H9 (cell line): ENCODE measurements around the gene ZNF292. TPM values are rescaled to one million over a fixed set of nuclear protein-coding genes. Genes with fewer than 3 reads are reported as not detected.

Experiments
- DNase-seq: peaks from one replicate; pipeline ENCODE4 v3.0.0-alpha.2; 2017
- H2AFZ ChIP-seq: one replicate; pipeline ENCODE4 v1.6.1; 2013; ENCODE audit warnings: mild to moderate bottlenecking, low read length, control low read depth, moderate library complexity
- H2AK5ac ChIP-seq: 2 replicates; pipeline ENCODE4 v1.6.1; 2013; ENCODE audit warnings: low read length, control low read depth, mixed read lengths; ENCODE audit not compliant: insufficient read length
- H2BK120ac ChIP-seq: one replicate; pipeline ENCODE4 v1.6.1; 2013; ENCODE audit warnings: low read depth, mild to moderate bottlenecking, low read length, control low read depth, inconsistent platforms; ENCODE audit not compliant: poor library complexity, severe bottlenecking
- H2BK12ac ChIP-seq: 2 replicates; pipeline ENCODE4 v1.6.1; 2013; ENCODE audit warnings: low read length, control low read depth, mixed read lengths, low read depth; ENCODE audit not compliant: insufficient read length
- H2BK15ac ChIP-seq: 2 replicates; pipeline ENCODE4 v1.6.1; 2013; ENCODE audit warnings: low read depth, low read length, control low read depth
- H2BK20ac ChIP-seq: one replicate; pipeline ENCODE4 v1.6.1; 2013; ENCODE audit warnings: low read depth, mild to moderate bottlenecking, low read length, control low read depth, inconsistent platforms; ENCODE audit not compliant: poor library complexity, severe bottlenecking
- H2BK5ac ChIP-seq: 2 replicates; pipeline ENCODE4 v1.6.1; 2013; ENCODE audit warnings: low read length, control low read depth, mixed read lengths; ENCODE audit not compliant: insufficient read length
- H3K14ac ChIP-seq: 2 replicates; pipeline ENCODE4 v1.6.1; 2013; ENCODE audit warnings: low read length, control low read depth; ENCODE audit not compliant: insufficient read depth
- H3K18ac ChIP-seq: 2 replicates; pipeline ENCODE4 v1.6.1; 2013; ENCODE audit warnings: low read depth, mild to moderate bottlenecking, mixed read lengths, low read length, control low read depth; ENCODE audit not compliant: insufficient read length
- H3K23ac ChIP-seq: 2 replicates; pipeline ENCODE4 v1.6.1; 2013; ENCODE audit warnings: low read length, control low read depth, mixed read lengths, low read depth; ENCODE audit not compliant: insufficient read length
- H3K23me2 ChIP-seq: 2 replicates; pipeline ENCODE4 v1.6.1; 2013; ENCODE audit warnings: low read depth, mild to moderate bottlenecking, mixed read lengths, low read length, control low read depth; ENCODE audit not compliant: insufficient read length, poor library complexity, severe bottlenecking
- H3K27ac ChIP-seq: 2 replicates; pipeline ENCODE4 v1.5.1; 2013; ENCODE audit warnings: low read length, control low read depth, mixed read lengths, low read depth; ENCODE audit not compliant: insufficient read length
- H3K27me3 ChIP-seq: 2 replicates; pipeline ENCODE4 v1.6.1; 2013; ENCODE audit warnings: low read length, control low read depth, inconsistent platforms; ENCODE audit not compliant: insufficient read depth
- H3K4ac ChIP-seq: 2 replicates; pipeline ENCODE4 v1.6.1; 2013; ENCODE audit warnings: low read depth, mild to moderate bottlenecking, control low read depth, inconsistent platforms, low read length, moderate library complexity
- H3K4me1 ChIP-seq: 2 replicates; pipeline ENCODE4 v1.6.1; 2013; ENCODE audit warnings: low read length, control low read depth, inconsistent platforms; ENCODE audit not compliant: insufficient read depth
- H3K4me2 ChIP-seq: 2 replicates; pipeline ENCODE4 v1.6.1; 2013; ENCODE audit warnings: low read length, control low read depth, mixed read lengths; ENCODE audit not compliant: insufficient read length, insufficient read depth
- H3K56ac ChIP-seq: 2 replicates; pipeline ENCODE4 v1.6.1; 2013; ENCODE audit warnings: low read depth, mild to moderate bottlenecking, mixed read lengths, low read length, control low read depth; ENCODE audit not compliant: insufficient read length
- H3K79me1 ChIP-seq: 2 replicates; pipeline ENCODE4 v1.6.1; 2013; ENCODE audit warnings: low read depth, mild to moderate bottlenecking, moderate library complexity, low read length, control low read depth, inconsistent platforms; ENCODE audit not compliant: insufficient read depth, poor library complexity, severe bottlenecking
- H3K79me2 ChIP-seq: 2 replicates; pipeline ENCODE4 v1.6.1; 2013; ENCODE audit warnings: low read length, control low read depth, inconsistent platforms; ENCODE audit not compliant: insufficient read depth
- H3K9ac ChIP-seq: 2 replicates; pipeline ENCODE4 v1.6.1; 2013; ENCODE audit warnings: low read length, control low read depth, mixed read lengths; ENCODE audit not compliant: insufficient read length; ENCODE audit errors: extremely low read depth
- H3K9me3 ChIP-seq: one replicate; pipeline ENCODE4 v1.6.1; 2013; ENCODE audit warnings: low read depth, low read length, inconsistent platforms; ENCODE audit not compliant: control insufficient read depth
- H3T11ph ChIP-seq: one replicate; pipeline ENCODE4 v1.6.1; 2013; ENCODE audit warnings: mild to moderate bottlenecking, low read length, control low read depth, inconsistent platforms
- H4K20me1 ChIP-seq: one replicate; pipeline ENCODE4 v1.6.1; 2013; ENCODE audit not compliant: control insufficient read depth, insufficient read length, insufficient read depth
- H4K5ac ChIP-seq: 2 replicates; pipeline ENCODE4 v1.6.1; 2013; ENCODE audit warnings: low read depth, mild to moderate bottlenecking, mixed read lengths, low read length, control low read depth; ENCODE audit not compliant: insufficient read length
- H4K8ac ChIP-seq: replicated peaks from 2 replicates; pipeline ENCODE4 v1.6.1; 2013; ENCODE audit warnings: low read length, control low read depth, mixed read lengths, low read depth; ENCODE audit not compliant: insufficient read length
- H4K91ac ChIP-seq: 2 replicates; pipeline ENCODE4 v1.6.1; 2013; ENCODE audit warnings: low read depth, mild to moderate bottlenecking, moderate library complexity, mixed read lengths, low read length, control low read depth; ENCODE audit not compliant: insufficient read length
- H3K27ac Mint-ChIP-seq, 3 experiments: 2 replicates in 2 of 3; 3 replicates in 1 of 3; pipeline ENCODE4 v1.8.0; 2020 to 2021; ENCODE audit warnings: mixed read lengths in 3 of 3, mild to moderate bottlenecking in 1 of 3, moderate library complexity in 1 of 3
- H3K27me3 Mint-ChIP-seq: 2 replicates; pipeline ENCODE4 v1.8.0; 2021; ENCODE audit warnings: low read depth, mild to moderate bottlenecking, moderate library complexity, mixed read lengths
- H3K36me3 Mint-ChIP-seq, 3 experiments: 2 replicates in 2 of 3; 3 replicates in 1 of 3; pipeline ENCODE4 v1.8.0; 2020 to 2021; ENCODE audit warnings: low read depth in 3 of 3, mixed read lengths in 3 of 3; ENCODE audit not compliant: insufficient read depth in 1 of 3
- H3K4me1 Mint-ChIP-seq, 2 experiments: 2 replicates each; pipeline ENCODE4 v1.8.0; 2020; ENCODE audit warnings: mixed read lengths in 2 of 2
- H3K4me3 Mint-ChIP-seq, 2 experiments: 2 replicates in 1 of 2; 3 replicates in 1 of 2; pipeline ENCODE4 v1.8.0; 2020 to 2021; ENCODE audit warnings: mild to moderate bottlenecking in 2 of 2, mixed read lengths in 2 of 2, moderate library complexity in 1 of 2
- H3K9me3 Mint-ChIP-seq, 2 experiments: 2 replicates in 1 of 2; 3 replicates in 1 of 2; pipeline ENCODE4 v1.8.0; 2020; ENCODE audit warnings: mild to moderate bottlenecking in 2 of 2, mixed read lengths in 2 of 2, moderate library complexity in 1 of 2
- WGBS: extraction: QIAGEN DNeasy Blood & Tissue Kit; methylation state at CpG from one replicate; pipeline ENCODE4 v1.1.7; 2013; ENCODE audit warnings: missing lambda C conversion rate, low lambda C conversion rate, mixed read lengths; ENCODE audit not compliant: insufficient read length; ENCODE audit errors: extremely low coverage; 5-methylcytosine and 5-hydroxymethylcytosine counted together
- total RNA-seq: library from RNA; stranded (reverse); gene quantifications from 2 replicates; pipeline ENCODE4 v1.2.1, GENCODE V29; 2021
- TF ChIP-seq, protein P1 (sequence below): fragments of 200-600 bp; sonication (generic); conservative IDR thresholded peaks from 3 replicates; pipeline ENCODE4 v1.8.0; 2021; ENCODE audit warnings: antibody characterized with exemption, mild to moderate bottlenecking

ZNF292 gene
- total RNA-seq, 1 experiment from 2014 or later = 38.7 TPM

DNA sequence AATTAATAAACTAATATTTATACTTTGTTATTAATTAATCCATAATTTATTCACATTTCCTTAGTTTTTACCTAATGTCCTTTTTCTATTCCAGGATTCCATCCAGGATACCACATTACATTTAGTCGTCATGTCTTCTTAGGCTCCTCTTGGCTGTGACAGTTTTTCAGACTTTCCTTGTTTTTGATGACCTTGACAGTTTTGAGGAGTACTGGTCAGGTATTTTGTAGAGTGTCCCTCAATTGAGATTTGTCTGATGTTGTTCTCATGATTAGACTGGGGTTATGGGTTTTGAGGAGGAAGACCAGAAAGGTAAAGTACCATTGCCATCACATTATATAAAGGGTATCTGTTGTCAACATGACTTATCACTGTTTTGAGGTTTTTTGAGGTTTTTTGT is 67.3 kb downstream of the ZNF292 start:
- peak overlapping the region in 1 of 3 experiments; percentile 29; a peak in 1 of 7 replicates for H3K27ac Mint-ChIP-seq
- Histone ChIP-seq H2BK120ac (no peak overlapping the region), H3K9me3 (no peaks in the 10 kb centered on the region), H3K14ac (no peak overlapping the region), H3K56ac (no peak overlapping the region), H3K4me1 (no peaks in the 10 kb centered on the region), H3T11ph (no peak overlapping the region), H3K79me1 (no peaks in the 10 kb centered on the region), H3K23ac (no peak overlapping the region), H3K18ac (no peak overlapping the region), H3K4me2 (no peak overlapping the region), H4K91ac (no peak overlapping the region), H3K79me2 (no peaks in the 10 kb centered on the region), H2AFZ (no peak overlapping the region), H2AK5ac (no peak overlapping the region), H3K27ac (no peak overlapping the region), H4K5ac (no peak overlapping the region), H2BK5ac (no peak overlapping the region), H2BK15ac (no peak overlapping the region), H4K8ac (no peak overlapping the region), H2BK12ac (no peak overlapping the region), H3K4ac (no peak overlapping the region), H3K23me2 (no peaks in the 10 kb centered on the region), H3K9ac (no peak overlapping the region), H2BK20ac (no peak overlapping the region), H3K27me3 (no peaks in the 10 kb centered on the region), H4K20me1 (no peaks in the 10 kb centered on the region)
- no peak overlapping the region for H3K4me3 Mint-ChIP-seq
- WGBS = no CpG with 5 or more reads among the region's 1 CpG
- peaks cover 0 to 6% of the 10 kb centered on the region in 2 experiments; a peak in 2 of 5 replicates for H3K9me3 Mint-ChIP-seq
- peaks cover 41 to 67% (median 57%) of the 10 kb centered on the region in 3 experiments for H3K36me3 Mint-ChIP-seq
- TF ChIP-seq, protein P1, sequence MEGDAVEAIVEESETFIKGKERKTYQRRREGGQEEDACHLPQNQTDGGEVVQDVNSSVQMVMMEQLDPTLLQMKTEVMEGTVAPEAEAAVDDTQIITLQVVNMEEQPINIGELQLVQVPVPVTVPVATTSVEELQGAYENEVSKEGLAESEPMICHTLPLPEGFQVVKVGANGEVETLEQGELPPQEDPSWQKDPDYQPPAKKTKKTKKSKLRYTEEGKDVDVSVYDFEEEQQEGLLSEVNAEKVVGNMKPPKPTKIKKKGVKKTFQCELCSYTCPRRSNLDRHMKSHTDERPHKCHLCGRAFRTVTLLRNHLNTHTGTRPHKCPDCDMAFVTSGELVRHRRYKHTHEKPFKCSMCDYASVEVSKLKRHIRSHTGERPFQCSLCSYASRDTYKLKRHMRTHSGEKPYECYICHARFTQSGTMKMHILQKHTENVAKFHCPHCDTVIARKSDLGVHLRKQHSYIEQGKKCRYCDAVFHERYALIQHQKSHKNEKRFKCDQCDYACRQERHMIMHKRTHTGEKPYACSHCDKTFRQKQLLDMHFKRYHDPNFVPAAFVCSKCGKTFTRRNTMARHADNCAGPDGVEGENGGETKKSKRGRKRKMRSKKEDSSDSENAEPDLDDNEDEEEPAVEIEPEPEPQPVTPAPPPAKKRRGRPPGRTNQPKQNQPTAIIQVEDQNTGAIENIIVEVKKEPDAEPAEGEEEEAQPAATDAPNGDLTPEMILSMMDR = no peak
- H3K27me3 Mint-ChIP-seq = no peaks in the 10 kb centered on the region
- H3K4me1 Mint-ChIP-seq = peaks cover 7 to 9% of the 10 kb centered on the region in 2 experiments; a peak in 3 of 4 replicates
- no peak for DNase-seq
